MCF 10A (cell line): ENCODE data around the gene RPS21. TPM values are rescaled to one million over a fixed set of nuclear protein-coding genes. Genes with fewer than 3 reads are reported as not detected.

Source experiments
- BruUV-seq: library from RNA; stranded (reverse); fragments of 400-500 nt; replicated peaks from 2 replicates; lab custom pipeline; 2021; lab: Mats Ljungman, UMichigan
- CTCF ChIA-PET: fragments of 300-600 bp; sonication (Branson Sonifier 250); formaldehyde crosslinking; extraction: SDS; loops from one replicate; lab custom pipeline; 2021; ENCODE audit warnings: antibody characterized with exemption, inconsistent platforms; lab: Yijun Ruan, JAX
- POLR2A ChIA-PET: fragments of 300-600, 350-650 bp; sonication (Branson Sonifier 250); formaldehyde crosslinking; extraction: SDS; loops from one replicate; lab custom pipeline; 2020; ENCODE audit warnings: antibody characterized with exemption, inconsistent platforms; lab: Yijun Ruan, JAX
- DNase-seq: peaks from one replicate; pipeline ENCODE4 v3.0.0-alpha.2; 2018; ENCODE audit not compliant: unreplicated experiment
- H3K27ac Mint-ChIP-seq: one replicate; pipeline ENCODE4 v1.8.0; 2022; ENCODE audit warnings: mild to moderate bottlenecking, low read depth, mixed read lengths; ENCODE audit not compliant: unreplicated experiment
- H3K27me3 Mint-ChIP-seq: one replicate; pipeline ENCODE4 v1.8.0; 2022; ENCODE audit warnings: mixed read lengths; ENCODE audit not compliant: insufficient read depth, unreplicated experiment
- H3K36me3 Mint-ChIP-seq: one replicate; pipeline ENCODE4 v1.8.0; 2022; ENCODE audit warnings: mild to moderate bottlenecking, moderate library complexity, mixed read lengths; ENCODE audit not compliant: insufficient read depth, unreplicated experiment
- H3K4me1 Mint-ChIP-seq: one replicate; pipeline ENCODE4 v1.8.0; 2022; ENCODE audit warnings: mixed read lengths; ENCODE audit not compliant: insufficient read depth, unreplicated experiment
- H3K4me3 Mint-ChIP-seq: one replicate; pipeline ENCODE4 v1.8.0; 2022; ENCODE audit warnings: mild to moderate bottlenecking, moderate library complexity, mixed read lengths; ENCODE audit not compliant: unreplicated experiment
- H3K9me3 Mint-ChIP-seq: one replicate; pipeline ENCODE4 v1.8.0; 2022; ENCODE audit warnings: mixed read lengths; ENCODE audit not compliant: unreplicated experiment
- CTCF ChIP-seq: fragments of 200-600 bp; IDR thresholded peaks from one replicate; pipeline ENCODE4 v1.8.0; 2022; ENCODE audit warnings: antibody characterized with exemption, mild to moderate bottlenecking; ENCODE audit not compliant: unreplicated experiment
- intact Hi-C: fragments of 100-400 bp; cut with micrococcal nuclease; formaldehyde crosslinking; loops from 2 replicates; pipeline ENCODE4 v1.14.1; 2022
- total RNA-seq: library from RNA; stranded (reverse); gene quantifications from 2 replicates; pipeline ENCODE4 v1.2.3, GENCODE V29; 2022

Gene RPS21
- total RNA-seq, 1 experiment from 2014 or later, result 2,055 TPM

DNA sequence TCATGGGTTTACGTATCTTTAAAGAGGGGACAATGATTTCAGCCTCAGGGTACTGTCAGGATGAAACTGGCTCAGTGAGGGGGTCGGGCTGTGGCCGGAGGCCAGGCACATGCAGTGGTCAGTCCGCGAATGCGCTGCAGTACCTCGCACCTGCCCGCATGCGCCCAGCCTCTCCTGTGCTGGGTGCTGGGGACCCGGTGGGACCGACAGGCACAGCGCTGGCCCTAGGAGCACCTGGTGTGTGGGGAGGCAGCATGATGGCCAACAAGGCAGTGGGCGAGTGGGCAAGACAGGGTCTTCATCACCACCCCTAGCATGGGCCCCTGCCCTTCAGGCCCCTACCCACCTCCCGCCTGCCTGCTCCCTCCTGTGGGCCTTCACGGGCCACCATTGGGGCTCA is 21.2 kb downstream of the RPS21 start:
- DNase-seq, result no peak
- peaks cover 17% of the 10 kb centered on the region for H3K4me1 Mint-ChIP-seq
- intact Hi-C loops, result no loop called here
- no peak for TF ChIP-seq CTCF
- no peaks in the 10 kb centered on the region for H3K27me3 Mint-ChIP-seq
- BruUV-seq, result no TSS peak
- ChIA-PET POLR2A (no interaction called here), CTCF (no interaction called here)
- peak overlapping the region; percentile 71 for H3K4me3 Mint-ChIP-seq
- H3K36me3 Mint-ChIP-seq, result no peaks in the 10 kb centered on the region
- H3K27ac Mint-ChIP-seq, result no peak overlapping the region
- no peaks in the 10 kb centered on the region for H3K9me3 Mint-ChIP-seq

DNA sequence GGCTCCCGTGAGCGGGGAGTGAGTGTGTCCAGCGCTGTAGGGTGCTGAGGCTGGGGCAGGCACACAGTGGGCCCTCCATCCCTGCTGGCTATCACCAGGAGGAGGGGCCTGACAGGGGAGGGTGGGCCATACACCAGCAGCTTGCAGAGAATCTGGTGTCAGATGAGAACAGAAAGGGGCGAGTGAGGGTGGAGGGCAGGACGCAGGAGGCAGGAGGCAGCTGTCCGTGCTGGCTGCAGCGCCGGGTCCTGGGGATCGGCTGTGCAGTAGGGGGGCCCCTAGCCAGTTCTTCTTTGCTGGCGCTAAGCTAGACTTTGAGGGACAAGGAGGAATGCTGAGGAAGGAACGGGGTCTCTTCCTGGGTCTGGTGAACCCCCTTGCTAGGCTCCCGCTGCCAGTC is 21.7 kb downstream of the RPS21 start:
- Mint-ChIP-seq H3K4me1 (peaks cover 17% of the 10 kb centered on the region), H3K36me3 (no peaks in the 10 kb centered on the region), H3K4me3 (no peak overlapping the region), H3K9me3 (no peaks in the 10 kb centered on the region), H3K27ac (no peak overlapping the region), H3K27me3 (no peaks in the 10 kb centered on the region)
- intact Hi-C loops, result no loop called here
- DNase-seq, result no peak
- CTCF ChIA-PET, result interaction anchor here (1.3 to 2.6 kb wide), 5 partner anchors 10 to 400 kb away, joined by 3 to 13 read pairs (median 7); no protein-coding TSS in a partner anchor
- no peak for TF ChIP-seq CTCF
- POLR2A ChIA-PET, result interaction anchor here (1.3 kb wide), 1 partner anchor 20 kb away, joined by 3 read pairs; no protein-coding TSS in a partner anchor
- BruUV-seq, result no TSS peak

DNA sequence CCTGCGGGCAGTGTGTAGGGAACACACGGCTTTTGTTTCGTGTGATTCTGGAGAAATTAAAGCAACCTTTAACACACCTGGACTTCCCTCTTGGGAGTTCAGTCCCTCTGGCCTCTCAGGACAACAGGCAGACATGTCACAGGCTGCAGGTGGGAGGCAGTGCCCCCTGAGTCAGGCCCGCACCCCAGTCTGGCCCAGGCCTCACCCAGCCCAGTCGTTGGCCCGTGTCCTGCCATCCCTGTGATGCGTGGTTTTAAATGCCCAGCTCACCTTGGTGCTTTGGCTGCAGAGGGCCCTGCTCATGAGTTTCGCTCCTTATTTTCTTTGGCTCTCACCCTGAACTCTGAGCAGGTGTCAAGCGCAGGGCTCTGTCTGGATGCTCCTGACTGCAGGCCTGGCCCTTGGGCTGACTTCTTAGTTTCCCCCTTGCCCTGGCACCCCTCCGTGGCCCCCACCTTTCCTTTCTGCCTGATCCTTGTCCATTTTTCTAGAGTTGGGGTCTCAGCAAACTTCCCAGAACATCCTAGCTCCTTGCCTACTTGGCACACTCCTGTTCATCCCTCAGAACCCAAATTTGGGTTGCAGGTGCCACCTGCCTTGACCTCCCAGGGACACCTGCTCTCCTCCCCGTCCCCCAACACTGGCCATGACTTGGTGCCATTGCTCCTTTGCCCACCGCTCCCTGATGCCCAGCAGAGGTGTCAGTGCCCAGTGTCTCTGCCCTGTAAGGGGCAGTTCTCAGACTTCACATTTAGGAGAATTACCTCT is 22.4 kb downstream of the RPS21 start:
- DNase-seq, result no peak
- Mint-ChIP-seq H3K9me3 (no peaks in the 10 kb centered on the region), H3K27me3 (no peaks in the 10 kb centered on the region), H3K4me3 (no peak overlapping the region), H3K4me1 (peaks cover 17% of the 10 kb centered on the region), H3K36me3 (no peaks in the 10 kb centered on the region), H3K27ac (no peak overlapping the region)
- BruUV-seq, result no TSS peak
- intact Hi-C loops, result no loop called here
- no peak for TF ChIP-seq CTCF
- CTCF ChIA-PET, result interaction anchor here (0.5 to 2.6 kb wide), 20 partner anchors 10 to 399 kb away, joined by 3 to 17 read pairs (median 4); partner anchors contain the start of gene SLCO4A1
- POLR2A ChIA-PET, result interaction anchor here (1.1 to 1.3 kb wide), 3 partner anchors 21 to 387 kb away, joined by 3 read pairs; partner anchors contain the start of genes MRGBP and RPS21

DNA sequence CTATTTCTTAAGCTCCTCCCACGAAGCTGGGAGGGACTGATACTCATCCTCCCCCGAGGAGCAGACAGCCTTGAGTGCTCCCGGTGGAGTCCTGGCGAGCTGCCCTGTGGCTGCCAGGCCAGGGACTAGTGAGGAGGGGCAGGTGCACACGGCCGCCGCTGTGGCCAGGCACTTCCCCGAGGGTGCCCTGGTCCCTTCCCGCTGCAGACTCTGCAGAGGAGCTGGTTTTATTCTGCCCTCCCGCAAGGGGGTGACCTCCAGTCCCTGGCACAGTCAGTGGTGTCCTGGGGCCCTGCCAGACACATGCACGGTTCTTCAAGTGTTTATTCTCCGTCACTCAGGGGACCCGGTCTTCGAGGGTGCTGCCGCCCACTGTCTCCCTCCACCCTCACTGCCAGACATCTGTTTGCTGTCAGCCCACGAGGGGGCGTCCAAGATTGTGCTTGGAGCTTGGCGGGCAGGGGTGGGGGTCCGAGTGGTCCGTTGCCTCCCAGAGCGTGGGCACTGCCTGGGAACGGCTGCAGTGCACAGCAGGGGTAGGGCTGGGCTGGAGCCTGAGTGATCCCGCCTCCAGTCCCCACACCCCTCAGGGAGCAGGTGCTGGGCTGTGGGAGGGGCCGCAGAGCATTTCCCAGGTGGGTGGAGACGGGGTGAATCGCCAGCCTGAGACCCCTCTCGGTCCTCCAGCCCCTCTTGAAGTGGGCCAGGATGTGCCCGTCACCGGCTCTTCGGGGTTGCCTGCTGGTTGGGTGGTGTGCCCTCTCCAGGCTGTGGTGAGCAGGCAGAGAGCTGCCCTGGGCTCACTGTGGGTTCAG is 23.2 kb downstream of the RPS21 start:
- peak; percentile 36 for DNase-seq
- no peak for TF ChIP-seq CTCF
- Mint-ChIP-seq H3K36me3 (no peaks in the 10 kb centered on the region), H3K4me3 (no peak overlapping the region), H3K27me3 (no peaks in the 10 kb centered on the region), H3K27ac (no peak overlapping the region), H3K4me1 (peaks cover 17% of the 10 kb centered on the region), H3K9me3 (no peaks in the 10 kb centered on the region)
- ChIA-PET CTCF (interaction anchor here (0.6 to 2.6 kb wide), 28 partner anchors 9 to 780 kb away, joined by 3 to 17 read pairs (median 4); partner anchors contain the start of genes RBBP8NL and SLCO4A1), POLR2A (interaction anchor here (0.7 to 1.3 kb wide), 4 partner anchors 22 to 386 kb away, joined by 3 to 5 read pairs (median 3); partner anchors contain the start of genes MRGBP and RPS21)
- no TSS peak for BruUV-seq
- intact Hi-C loops, result no loop called here
